GM12865 (cell line): Measurements from ENCODE around the gene TENM4.
A peak's percentile ranks its signal among the peaks of the same experiment; 100 is the strongest.

Experiments
- DNase-seq: peaks from one replicate; pipeline ENCODE4 v3.0.0; 2010; ENCODE audit warnings: low read depth
- H3K4me3 ChIP-seq: 2 replicates; pipeline ENCODE4 v1.5.1; 2011; ENCODE audit warnings: mild to moderate bottlenecking, low read depth, low read length, control low read depth
- TF ChIP-seq, protein P1 (sequence below): IDR thresholded peaks from 2 replicates; pipeline ENCODE4 v1.5.1; 2011; ENCODE audit warnings: low read length, control low read depth, low read depth, inconsistent platforms; ENCODE audit not compliant: insufficient read depth; ENCODE audit errors: missing control alignments

Gene TENM4

GRCh38 chr11:79467761-79468160 lies 26.9 kb upstream of the TENM4 start:
- no peak for DNase-seq
- TF ChIP-seq, protein P1, sequence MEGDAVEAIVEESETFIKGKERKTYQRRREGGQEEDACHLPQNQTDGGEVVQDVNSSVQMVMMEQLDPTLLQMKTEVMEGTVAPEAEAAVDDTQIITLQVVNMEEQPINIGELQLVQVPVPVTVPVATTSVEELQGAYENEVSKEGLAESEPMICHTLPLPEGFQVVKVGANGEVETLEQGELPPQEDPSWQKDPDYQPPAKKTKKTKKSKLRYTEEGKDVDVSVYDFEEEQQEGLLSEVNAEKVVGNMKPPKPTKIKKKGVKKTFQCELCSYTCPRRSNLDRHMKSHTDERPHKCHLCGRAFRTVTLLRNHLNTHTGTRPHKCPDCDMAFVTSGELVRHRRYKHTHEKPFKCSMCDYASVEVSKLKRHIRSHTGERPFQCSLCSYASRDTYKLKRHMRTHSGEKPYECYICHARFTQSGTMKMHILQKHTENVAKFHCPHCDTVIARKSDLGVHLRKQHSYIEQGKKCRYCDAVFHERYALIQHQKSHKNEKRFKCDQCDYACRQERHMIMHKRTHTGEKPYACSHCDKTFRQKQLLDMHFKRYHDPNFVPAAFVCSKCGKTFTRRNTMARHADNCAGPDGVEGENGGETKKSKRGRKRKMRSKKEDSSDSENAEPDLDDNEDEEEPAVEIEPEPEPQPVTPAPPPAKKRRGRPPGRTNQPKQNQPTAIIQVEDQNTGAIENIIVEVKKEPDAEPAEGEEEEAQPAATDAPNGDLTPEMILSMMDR = no peak
- H3K4me3 ChIP-seq = no peak overlapping the region

GRCh38 chr11:79466411-79466810 lies 25.6 kb upstream of the TENM4 start:
- DNase-seq = no peak
- TF ChIP-seq, protein P1 = no peak
- H3K4me3 ChIP-seq = no peak overlapping the region

DNA sequence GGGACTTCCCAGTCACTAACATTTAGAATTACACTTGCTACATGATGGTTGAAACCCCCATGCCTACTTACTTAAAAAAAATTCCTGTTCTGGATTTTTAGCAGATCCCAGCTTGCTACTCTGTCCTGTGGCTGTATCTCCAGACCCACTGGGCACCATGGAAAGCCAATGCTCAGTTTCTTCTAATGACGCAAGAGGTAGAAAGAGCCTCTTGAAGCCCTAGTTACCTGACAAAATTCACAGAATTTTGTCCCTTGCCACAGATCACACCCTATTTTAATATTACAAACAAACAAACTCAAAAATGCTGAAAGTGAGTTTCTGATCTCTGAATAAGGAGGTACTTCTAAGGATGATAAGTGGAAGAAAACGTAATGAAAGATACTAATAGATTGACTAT lies 24.3 kb upstream of the TENM4 start:
- DNase-seq = no peak

DNA sequence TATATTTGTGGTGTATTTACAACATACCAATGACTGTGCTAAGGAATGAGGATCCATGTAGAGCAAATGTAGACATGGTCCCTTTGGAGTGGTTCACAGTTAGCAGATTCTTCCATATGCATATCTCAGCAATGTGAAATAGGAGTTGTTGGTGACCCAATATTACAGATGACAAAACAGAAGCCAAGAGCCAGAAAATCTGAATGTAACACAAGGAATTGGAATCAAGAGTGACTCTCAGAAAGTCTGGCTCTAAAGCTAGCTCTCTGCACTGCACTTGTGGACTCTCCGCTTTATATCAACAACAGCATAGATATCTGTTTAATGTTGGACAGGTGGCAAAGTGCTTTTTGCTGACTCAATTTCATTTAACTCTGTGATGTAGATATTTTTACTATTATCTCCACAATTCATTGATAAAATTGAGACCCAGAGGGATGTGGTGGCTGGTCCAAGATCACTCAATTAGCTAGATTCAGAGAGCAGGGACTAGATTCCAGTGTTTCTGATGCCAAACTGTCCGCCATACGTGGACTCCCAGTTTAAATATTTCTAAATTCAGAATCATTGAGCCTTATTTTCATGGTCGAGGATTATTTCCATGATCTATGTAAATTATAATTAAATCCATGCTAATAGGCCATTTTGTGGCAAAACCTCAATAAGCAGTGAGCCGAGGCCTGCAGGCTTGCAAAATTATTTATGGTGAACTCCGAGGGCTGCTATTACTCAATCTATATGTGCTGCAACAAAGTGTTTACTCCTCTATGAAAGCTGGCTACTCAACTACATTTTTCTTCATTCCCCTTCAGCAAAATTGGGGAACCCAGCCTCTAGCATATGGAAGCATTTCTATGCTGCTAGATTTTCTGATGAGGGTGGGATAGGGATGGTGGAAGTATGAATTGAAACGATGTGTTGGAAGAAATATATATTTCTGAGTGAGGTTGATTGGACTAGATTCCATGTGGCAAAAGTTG lies 21.1 kb upstream of the TENM4 start:
- TF ChIP-seq, protein P1 = no peak
- H3K4me3 ChIP-seq = no peak overlapping the region
- no peak for DNase-seq

More for the DNA sequence above, 24.3 kb upstream of the TENM4 start:
- TF ChIP-seq, protein P1 = no peak
- H3K4me3 ChIP-seq = no peak overlapping the region

DNA sequence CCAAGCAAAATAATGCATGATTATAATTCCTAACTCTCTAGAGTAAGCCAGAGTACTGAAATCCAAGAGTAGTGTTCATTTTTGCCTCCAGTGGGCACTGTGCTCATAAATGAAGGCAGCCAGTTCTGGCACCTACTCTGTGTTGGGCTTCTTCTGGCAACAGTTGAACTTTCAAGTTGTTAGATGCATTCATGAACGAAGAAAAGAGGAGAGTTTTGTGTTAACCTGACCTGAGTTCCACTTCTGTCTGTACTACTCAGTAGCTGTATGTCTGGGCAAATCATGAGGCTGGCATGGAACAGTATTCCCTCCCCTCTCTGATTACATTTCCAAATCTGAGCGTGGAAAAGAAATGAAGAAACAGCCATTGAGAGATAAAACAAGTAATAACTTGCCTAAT lies 20.3 kb upstream of the TENM4 start:
- no peak overlapping the region for H3K4me3 ChIP-seq
- TF ChIP-seq, protein P1 = peak; percentile 45
- DNase-seq = peak; percentile 30

DNA sequence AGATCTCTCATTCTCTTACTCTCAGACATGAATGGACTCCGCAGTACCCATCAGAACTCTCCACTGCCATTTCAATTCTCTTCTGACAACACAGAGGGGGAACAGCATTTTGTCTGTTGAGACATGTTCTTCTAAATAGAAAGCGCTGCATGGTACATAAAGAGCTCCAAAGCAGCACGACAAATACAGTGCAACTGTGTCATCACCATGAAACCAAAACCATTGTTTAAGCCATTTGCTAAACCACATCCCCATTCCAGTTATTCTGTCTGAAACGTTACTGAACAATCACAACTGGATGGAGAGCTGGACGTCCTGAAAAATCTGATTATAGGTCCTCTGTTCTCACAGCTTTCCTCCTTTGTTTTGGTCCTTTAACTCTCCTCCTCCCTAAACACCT lies 17.9 kb upstream of the TENM4 start:
- TF ChIP-seq, protein P1 = no peak
- DNase-seq = no peak
- H3K4me3 ChIP-seq = no peak overlapping the region
